Neural progenitor cell (in vitro differentiated cells): ENCODE data around the gene PKD2L2.

Source experiments
- EZH2 ChIP-seq: fragments of 200-600 bp; sonication (generic); IDR thresholded peaks from 2 replicates; pipeline ENCODE4 v1.6.1; 2017; ENCODE audit warnings: antibody characterized with exemption, mild to moderate bottlenecking, moderate library complexity
- EZH2phosphoT487 ChIP-seq: fragments of 200-600 bp; sonication (generic); IDR thresholded peaks from 2 replicates; pipeline ENCODE4 v1.6.1; 2017; ENCODE audit warnings: antibody characterized with exemption
- TF ChIP-seq, protein P1 (sequence below): fragments of 200-600 bp; sonication (generic); IDR thresholded peaks from 2 replicates; pipeline ENCODE4 v1.5.1; 2017; ENCODE audit warnings: antibody characterized with exemption, mild to moderate bottlenecking

GRCh38 chr5:137933491-137933911 is 44.2 kb downstream of the PKD2L2 start:
- TF ChIP-seq, protein P1, sequence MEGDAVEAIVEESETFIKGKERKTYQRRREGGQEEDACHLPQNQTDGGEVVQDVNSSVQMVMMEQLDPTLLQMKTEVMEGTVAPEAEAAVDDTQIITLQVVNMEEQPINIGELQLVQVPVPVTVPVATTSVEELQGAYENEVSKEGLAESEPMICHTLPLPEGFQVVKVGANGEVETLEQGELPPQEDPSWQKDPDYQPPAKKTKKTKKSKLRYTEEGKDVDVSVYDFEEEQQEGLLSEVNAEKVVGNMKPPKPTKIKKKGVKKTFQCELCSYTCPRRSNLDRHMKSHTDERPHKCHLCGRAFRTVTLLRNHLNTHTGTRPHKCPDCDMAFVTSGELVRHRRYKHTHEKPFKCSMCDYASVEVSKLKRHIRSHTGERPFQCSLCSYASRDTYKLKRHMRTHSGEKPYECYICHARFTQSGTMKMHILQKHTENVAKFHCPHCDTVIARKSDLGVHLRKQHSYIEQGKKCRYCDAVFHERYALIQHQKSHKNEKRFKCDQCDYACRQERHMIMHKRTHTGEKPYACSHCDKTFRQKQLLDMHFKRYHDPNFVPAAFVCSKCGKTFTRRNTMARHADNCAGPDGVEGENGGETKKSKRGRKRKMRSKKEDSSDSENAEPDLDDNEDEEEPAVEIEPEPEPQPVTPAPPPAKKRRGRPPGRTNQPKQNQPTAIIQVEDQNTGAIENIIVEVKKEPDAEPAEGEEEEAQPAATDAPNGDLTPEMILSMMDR: no peak
- TF ChIP-seq EZH2phosphoT487 (no peak), EZH2 (no peak)
